Cortex of kidney (tissue), 1 donor: ENCODE measurements around the gene COL27A1.
"Not testable (repeated sequence)": the region's sequence is repeated elsewhere in the genome, so short reads cannot be mapped to it uniquely, and the experiment has no call there.

Experiments
- DNase-seq: peaks from one replicate; lab custom pipeline; 2025; lab: John Stamatoyannopoulos, UW

COL27A1 gene

GRCh38 chr9:114184071-114184470 is 28.7 kb downstream of the COL27A1 start:
- DNase-seq: no peak

GRCh38 chr9:114184866-114185265 is 29.5 kb downstream of the COL27A1 start:
- no peak for DNase-seq

- no peak for DNase-seq
Measured at GRCh38 chr9:114185570-114186490, 30.5 kb downstream of the COL27A1 start.

- no peak for DNase-seq
Measured at GRCh38 chr9:114186605-114187289, 31.4 kb downstream of the COL27A1 start.

- DNase-seq: no peak
Measured at GRCh38 chr9:114187827-114188226, 32.5 kb downstream of the COL27A1 start.

GRCh38 chr9:114189823-114190562 is 34.7 kb downstream of the COL27A1 start:
- no peak for DNase-seq

GRCh38 chr9:114190563-114190905 is 35.2 kb downstream of the COL27A1 start:
- DNase-seq: no peak

- not testable (repeated sequence) for DNase-seq
Measured at GRCh38 chr9:114191402-114191801, 36.1 kb downstream of the COL27A1 start.

- DNase-seq: no peak
Measured at GRCh38 chr9:114192539-114192938, 37.2 kb downstream of the COL27A1 start.

- no peak for DNase-seq
Measured at GRCh38 chr9:114193090-114193489, 37.8 kb downstream of the COL27A1 start.

GRCh38 chr9:114196117-114196516 is 40.8 kb downstream of the COL27A1 start:
- no peak for DNase-seq

GRCh38 chr9:114196979-114197622 is 41.8 kb downstream of the COL27A1 start:
- no peak for DNase-seq

GRCh38 chr9:114198249-114199040 is 43.1 kb downstream of the COL27A1 start:
- no peak for DNase-seq

GRCh38 chr9:114200721-114201300 is 45.5 kb downstream of the COL27A1 start:
- no peak for DNase-seq

- DNase-seq: no peak
Measured at GRCh38 chr9:114202396-114202795, 47.1 kb downstream of the COL27A1 start.

- DNase-seq: no peak
Measured at GRCh38 chr9:114202849-114203248, 47.5 kb downstream of the COL27A1 start.

- no peak for DNase-seq
Measured at GRCh38 chr9:114203410-114204140, 48.2 kb downstream of the COL27A1 start.

- DNase-seq: no peak
Measured at GRCh38 chr9:114204265-114204664, 48.9 kb downstream of the COL27A1 start.

- DNase-seq: no peak
Measured at GRCh38 chr9:114205171-114206015, 50.1 kb downstream of the COL27A1 start.
